Fibroblast of mammary gland (primary cell): ENCODE results near the gene HOMER3.
"Not testable (repeated sequence)": the region's sequence is repeated elsewhere in the genome, so short reads cannot be mapped to it uniquely, and the experiment has no call there.

Source experiments
- DNase-seq: peaks from one replicate; pipeline ENCODE4 v3.0.0-alpha.2; 2010; ENCODE audit warnings: low read depth
- H3K4me3 ChIP-seq: 2 replicates; pipeline ENCODE4 v1.5.1; 2011; ENCODE audit warnings: low read depth, mild to moderate bottlenecking, low read length, moderate library complexity; ENCODE audit not compliant: control insufficient read depth
- CTCF ChIP-seq: conservative IDR thresholded peaks from 2 replicates; pipeline ENCODE4 v1.5.1; 2011; ENCODE audit warnings: low read depth, low read length, inconsistent platforms; ENCODE audit not compliant: control insufficient read depth, insufficient read depth

The HOMER3 gene

GRCh38 chr19:18903156-18904037 is 37.6 kb downstream of the HOMER3 start:
- no peak overlapping the region for H3K4me3 ChIP-seq
- DNase-seq: no peak
- TF ChIP-seq CTCF: no peak

- H3K4me3 ChIP-seq, DNase-seq: not testable (repeated sequence)
Measured at GRCh38 chr19:18902519-18902918, 38.5 kb downstream of the HOMER3 start.

GRCh38 chr19:18901491-18901890 is 39.5 kb downstream of the HOMER3 start:
- no peak for DNase-seq
- H3K4me3 ChIP-seq: no peak overlapping the region
- TF ChIP-seq CTCF: no peak

- no peak for DNase-seq
- TF ChIP-seq CTCF: no peak
- H3K4me3 ChIP-seq: no peak overlapping the region
Measured at GRCh38 chr19:18900700-18901481, 40.1 kb downstream of the HOMER3 start.

- TF ChIP-seq CTCF: no peak
- no peak for DNase-seq
Measured at GRCh38 chr19:18899624-18900560, 41.1 kb downstream of the HOMER3 start.

GRCh38 chr19:18898607-18899408 is 42.2 kb downstream of the HOMER3 start:
- no peak for TF ChIP-seq CTCF
- H3K4me3 ChIP-seq: no peak overlapping the region

More at GRCh38 chr19:18899624-18900560, 41.1 kb downstream of the HOMER3 start:
- no peak overlapping the region for H3K4me3 ChIP-seq

More at GRCh38 chr19:18898607-18899408, 42.2 kb downstream of the HOMER3 start:
- DNase-seq: no peak
